Ramos (cell line): ENCODE measurements around the gene PPP1R13L.
"Not testable (repeated sequence)": the region's sequence is repeated elsewhere in the genome, so short reads cannot be mapped to it uniquely, and the experiment has no call there.

Experiments
- in situ Hi-C: fragments of 300-500 bp; cut with MboI; formaldehyde crosslinking; loops from one replicate; pipeline ENCODE4 v1.14.3; 2022; ENCODE audit warnings: low sequenced_read_pairs; ENCODE audit not compliant: unreplicated experiment

PPP1R13L gene

DNA sequence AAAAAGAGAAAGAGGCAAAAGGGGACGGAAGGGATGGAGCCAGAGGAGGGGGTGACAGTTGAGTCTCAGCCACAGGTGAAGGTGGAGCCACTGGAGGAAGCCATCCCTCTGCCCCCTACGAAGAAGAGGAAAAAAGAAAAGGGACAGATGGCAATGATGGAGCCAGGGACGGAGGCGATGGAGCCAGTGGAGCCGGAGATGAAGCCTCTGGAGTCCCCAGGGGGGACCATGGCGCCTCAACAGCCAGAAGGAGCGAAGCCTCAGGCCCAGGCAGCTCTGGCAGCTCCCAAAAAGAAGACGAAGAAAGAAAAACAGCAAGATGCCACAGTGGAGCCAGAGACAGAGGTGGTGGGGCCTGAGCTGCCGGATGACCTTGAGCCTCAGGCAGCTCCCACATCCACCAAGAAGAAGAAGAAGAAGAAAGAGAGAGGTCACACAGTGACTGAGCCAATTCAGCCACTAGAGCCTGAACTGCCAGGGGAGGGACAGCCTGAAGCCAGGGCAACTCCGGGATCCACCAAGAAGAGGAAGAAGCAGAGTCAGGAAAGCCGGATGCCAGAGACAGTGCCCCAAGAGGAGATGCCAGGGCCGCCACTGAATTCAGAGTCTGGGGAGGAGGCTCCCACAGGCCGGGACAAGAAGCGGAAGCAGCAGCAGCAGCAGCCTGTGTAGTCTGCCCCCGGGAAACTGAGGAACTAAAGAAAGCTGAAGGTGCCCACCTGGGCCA lies 4.1 kb upstream of the PPP1R13L start:
- in situ Hi-C loops: no loop called here

- in situ Hi-C loops: no loop called here
Observed at GRCh38 chr19:45408121-45408520, 3.3 kb upstream of the PPP1R13L start.

GRCh38 chr19:45407585-45407984 lies 2.7 kb upstream of the PPP1R13L start:
- in situ Hi-C loops: not testable (repeated sequence)

DNA sequence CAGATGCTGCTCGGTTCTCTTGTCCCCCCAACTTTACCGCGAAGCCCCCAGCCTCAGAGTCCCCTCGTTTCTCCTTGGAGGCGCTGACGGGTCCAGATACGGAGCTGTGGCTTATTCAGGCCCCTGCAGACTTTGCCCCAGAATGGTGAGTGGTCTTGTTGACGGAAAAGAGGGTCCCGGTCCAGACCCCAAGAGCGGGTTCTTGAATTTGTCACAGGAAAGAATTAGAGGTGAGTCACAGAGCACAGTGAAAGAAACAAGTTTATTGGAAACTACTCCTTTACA lies 2.2 kb upstream of the PPP1R13L start:
- in situ Hi-C loops: no loop called here

DNA sequence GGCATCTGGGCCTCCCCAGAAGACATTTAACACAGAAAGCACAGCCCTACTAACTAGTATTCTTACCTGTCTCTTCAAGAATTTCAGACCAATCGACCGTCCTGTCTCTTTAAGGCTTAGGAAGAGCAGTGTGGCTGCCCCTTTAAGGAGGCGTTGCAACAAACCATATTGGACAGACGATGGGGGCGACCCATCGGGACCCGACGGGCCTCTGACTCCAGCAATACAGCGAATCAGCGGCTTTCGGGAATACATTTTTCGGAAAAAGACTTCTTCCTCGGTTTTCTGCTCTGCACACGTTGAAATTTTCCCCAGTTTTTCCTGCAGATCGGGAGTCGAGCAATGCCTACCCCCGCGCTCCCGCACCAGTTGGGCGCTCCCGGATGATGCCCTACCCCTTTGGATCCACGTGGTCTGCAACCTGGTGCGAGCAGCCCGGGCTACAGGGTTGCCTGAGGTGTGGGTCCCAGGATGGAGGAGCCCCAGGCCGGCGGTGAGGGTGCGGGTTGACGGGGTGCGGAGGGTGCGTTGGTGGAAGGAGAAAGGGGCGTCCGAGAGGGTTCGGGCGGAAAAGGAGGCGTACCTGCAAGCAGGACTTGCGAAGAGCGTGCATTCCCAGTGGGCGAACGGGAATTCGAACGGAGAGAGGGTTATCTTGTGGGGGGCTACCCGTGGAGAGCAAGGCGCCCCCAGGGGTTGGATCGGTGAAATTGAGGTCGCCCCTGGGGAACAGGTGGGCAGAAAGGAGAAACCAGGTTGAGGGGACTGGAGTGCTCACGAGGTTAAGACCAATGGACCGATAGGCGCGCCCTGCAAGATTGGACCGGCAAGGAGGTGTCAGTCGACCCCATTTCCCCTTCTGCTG lies 1.6 kb upstream of the PPP1R13L start, which contains the start of gene POLR1G:
TSS of gene POLR1G (plus strand) at position 419 of the 865 bp plus-strand sequence. CDS start at position 472, 53 bp downstream.
- in situ Hi-C loops: no loop called here

- in situ Hi-C loops: no loop called here
Observed at GRCh38 chr19:45405435-45406225, 761 bp upstream of the PPP1R13L start.

DNA sequence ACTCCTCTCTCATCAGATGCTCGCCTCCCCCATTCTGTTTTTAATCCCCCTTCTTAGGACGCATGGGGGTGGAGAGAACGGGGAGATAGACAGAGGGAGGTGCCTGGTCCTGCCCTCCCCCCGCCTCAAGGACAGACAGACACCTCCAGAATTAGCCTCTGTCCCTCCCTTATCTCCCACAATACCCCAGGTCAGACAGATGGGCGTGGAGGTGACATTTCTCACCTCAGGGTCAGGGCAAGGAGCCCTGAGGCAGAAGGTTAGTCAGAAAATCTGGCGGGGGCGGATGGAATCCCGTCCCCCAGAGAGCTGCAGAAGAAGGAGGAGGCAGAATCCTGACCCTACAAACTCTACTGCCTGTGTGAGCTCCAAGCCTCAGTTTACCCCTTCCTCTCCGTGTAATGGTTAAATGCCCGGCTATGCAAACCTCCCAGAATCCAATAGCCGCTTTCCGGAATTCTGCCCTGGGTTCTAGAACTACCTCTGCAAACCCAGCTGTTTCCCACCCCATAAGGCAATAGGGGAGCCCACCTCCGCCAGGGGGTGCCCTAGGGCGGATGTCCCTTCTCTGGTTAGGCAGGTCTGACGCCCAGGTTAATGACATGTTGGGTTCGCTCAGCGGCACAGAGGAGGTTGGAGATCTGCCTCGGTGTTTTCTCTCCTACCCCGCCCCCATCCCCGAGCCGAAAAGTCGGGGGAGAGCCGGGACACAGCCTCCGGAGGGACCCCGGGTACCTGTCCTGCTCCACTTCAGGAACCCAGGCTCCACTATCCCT lies 900 bp downstream of the PPP1R13L start:
- in situ Hi-C loops: no loop called here

GRCh38 chr19:45403272-45403671 lies 1.6 kb downstream of the PPP1R13L start:
- in situ Hi-C loops: no loop called here

DNA sequence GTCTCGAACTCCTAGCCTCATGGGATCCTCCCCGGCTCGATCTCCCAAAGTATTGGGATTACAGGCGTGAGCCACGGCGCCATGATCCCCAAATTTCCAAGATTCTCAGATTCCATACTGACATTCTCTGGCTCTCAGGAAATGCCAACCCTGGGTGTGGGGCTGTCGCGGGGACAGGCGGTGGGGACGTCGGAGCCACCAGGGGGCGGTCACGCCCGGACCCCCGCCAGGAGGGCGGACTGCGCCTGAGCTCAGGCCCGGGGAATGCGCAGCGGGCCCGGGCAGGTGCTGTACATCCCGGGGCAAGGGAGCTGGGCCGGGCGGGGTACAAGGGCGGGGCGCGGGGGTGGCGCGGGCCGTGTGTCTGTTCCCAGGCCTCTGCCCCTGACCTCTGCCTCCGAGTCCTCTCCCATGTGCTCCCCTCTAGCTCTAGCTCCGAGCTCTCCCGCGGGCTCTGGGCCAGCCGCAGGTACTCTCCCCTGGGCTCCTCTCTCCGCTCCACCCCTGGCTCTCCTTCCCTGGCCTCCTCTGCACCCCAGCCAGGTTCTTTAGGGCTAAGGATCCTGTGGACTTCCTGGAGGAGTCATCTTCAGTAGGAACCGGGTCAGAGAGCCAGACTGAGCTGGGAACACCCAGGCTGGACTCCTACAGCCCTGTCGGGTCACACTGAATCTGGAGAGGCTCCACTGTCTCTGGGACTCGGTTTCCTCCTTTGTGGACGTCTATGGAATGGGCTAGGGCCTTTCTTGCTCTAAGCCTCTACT lies 2.4 kb downstream of the PPP1R13L start:
- in situ Hi-C loops: no loop called here

- in situ Hi-C loops: no loop called here
Observed at GRCh38 chr19:45401815-45402214, 3.1 kb downstream of the PPP1R13L start.

GRCh38 chr19:45400192-45400591 lies 4.7 kb downstream of the PPP1R13L start:
- in situ Hi-C loops: no loop called here

GRCh38 chr19:45395821-45396617 lies 8.8 kb downstream of the PPP1R13L start:
- in situ Hi-C loops: no loop called here

GRCh38 chr19:45391871-45392665 lies 12.8 kb downstream of the PPP1R13L start:
- in situ Hi-C loops: no loop called here

DNA sequence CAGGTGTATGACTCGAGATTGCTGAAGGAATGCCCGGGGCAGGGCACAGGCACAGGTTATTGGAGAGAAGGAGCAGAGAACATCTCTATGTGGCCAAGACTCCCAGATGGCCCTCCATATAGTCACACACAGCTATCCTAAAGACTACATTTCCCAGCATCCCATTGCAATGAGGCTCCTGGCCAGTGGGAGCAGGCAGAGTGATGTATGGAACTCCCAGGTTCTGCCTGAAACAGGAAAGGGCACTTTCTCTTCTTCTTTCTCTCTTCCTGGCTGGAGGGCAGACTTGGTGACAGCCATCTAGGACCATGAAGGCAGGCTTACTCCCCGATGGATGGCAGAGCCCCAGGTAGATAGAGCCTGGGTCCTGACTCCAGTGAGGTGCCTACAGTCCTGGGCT lies 13.5 kb downstream of the PPP1R13L start:
- in situ Hi-C loops: no loop called here

GRCh38 chr19:45385392-45386221 lies 19.3 kb downstream of the PPP1R13L start:
- in situ Hi-C loops: no loop called here

- in situ Hi-C loops: no loop called here
Observed at GRCh38 chr19:45382426-45382825, 22.4 kb downstream of the PPP1R13L start.

GRCh38 chr19:45380107-45380506 lies 24.8 kb downstream of the PPP1R13L start:
- in situ Hi-C loops: no loop called here
